ENCODE data around the gene BCL6.

The BCL6 gene

DNA sequence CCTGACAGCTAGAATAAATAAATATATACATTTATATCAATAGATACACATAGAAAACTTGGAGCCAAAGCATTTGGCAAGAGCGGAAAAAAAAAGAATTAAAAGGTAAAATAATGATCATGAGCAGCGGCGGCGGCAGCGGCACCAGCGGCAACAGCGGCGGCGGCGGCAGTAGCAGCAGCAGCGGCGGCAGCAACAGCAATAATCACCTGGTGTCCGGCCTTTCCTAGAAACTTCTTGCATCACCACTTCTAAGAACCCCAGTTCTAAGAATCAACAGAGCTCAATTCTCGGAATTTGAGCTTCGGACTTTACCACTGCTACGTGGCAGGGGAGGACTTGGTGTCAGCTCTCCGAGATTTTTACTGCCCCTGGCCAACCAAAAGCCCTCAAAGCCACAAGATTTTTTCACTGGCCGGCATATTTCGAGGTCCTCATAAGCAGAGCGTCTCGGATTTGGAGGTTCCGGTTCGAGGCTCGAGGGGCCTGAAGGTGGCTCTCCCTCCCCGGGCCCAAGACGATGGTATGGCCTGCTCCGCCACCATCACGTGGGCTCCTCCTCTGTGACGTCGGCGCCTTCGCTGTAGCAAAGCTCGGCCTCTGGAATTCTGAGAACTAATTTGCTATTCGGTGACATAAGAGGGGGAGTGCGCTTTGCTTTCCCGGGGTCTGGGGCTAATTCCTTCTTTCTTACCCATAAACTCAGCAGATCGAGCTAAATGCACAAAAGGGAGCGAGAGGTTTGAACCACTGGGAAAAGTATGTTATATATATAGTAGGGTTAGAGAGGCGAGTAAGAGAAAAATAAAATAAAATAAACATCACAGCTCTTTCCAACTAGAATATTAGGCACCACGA is at the start of gene BCL6:
BCL6 (minus strand) TSS at position 268 of the 858 bp plus-strand sequence. CDS start 11,775 bp downstream, outside the sequence.
- peak; percentile 92 for DNase-seq (ENCODE audit: low spot score)
- ChIA-PET CTCF (interaction anchor here (0.6 to 1.0 kb wide), 8 partner anchors 14 to 1296 kb away, joined by 3 to 5 read pairs (median 3); no protein-coding TSS in a partner anchor), POLR2A (ENCODE audit: low non-redundant PET) (no interaction called here)
- H3K27ac ChIP-seq: peak within 1 kb of the TSS; percentile 94
- no peak for TF ChIP-seq CTCF (conservative IDR thresholded peaks at IDR 0.05; ENCODE audit: low read depth)

DNA sequence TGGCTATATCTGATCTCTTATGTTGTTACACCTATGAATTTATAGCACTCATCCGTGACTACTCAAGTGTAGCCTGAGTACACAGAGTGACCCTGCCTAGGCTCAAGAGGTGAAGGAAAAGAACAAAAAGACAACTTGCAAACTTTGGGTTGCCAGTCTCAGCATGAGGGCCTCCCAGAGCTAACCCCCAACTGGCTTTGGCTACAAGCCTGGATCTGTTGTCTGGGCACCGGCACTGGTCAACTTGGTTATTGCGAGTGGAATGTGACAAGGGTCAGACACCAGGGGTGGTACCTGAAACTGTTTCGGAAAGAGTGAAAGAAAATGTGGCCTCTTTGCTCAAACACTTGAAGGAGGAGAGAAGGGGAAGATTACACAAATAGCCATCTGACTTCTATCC is 49.5 kb upstream of the BCL6 start:
- no peak for DNase-seq (ENCODE audit: low spot score)
- CTCF ChIA-PET: no interaction called here
- POLR2A ChIA-PET (ENCODE audit: low non-redundant PET): no interaction called here
- no peak for TF ChIP-seq CTCF (conservative IDR thresholded peaks at IDR 0.05; ENCODE audit: low read depth)
- no peak overlapping the region for H3K27ac ChIP-seq

GRCh38 chr3:187793618-187794017 is 48.4 kb upstream of the BCL6 start:
- no peak for DNase-seq (ENCODE audit: low spot score)
- H3K27ac ChIP-seq: no peak overlapping the region
- no peak for TF ChIP-seq CTCF (conservative IDR thresholded peaks at IDR 0.05; ENCODE audit: low read depth)
- ChIA-PET POLR2A (ENCODE audit: low non-redundant PET) (no interaction called here), CTCF (no interaction called here)

DNA sequence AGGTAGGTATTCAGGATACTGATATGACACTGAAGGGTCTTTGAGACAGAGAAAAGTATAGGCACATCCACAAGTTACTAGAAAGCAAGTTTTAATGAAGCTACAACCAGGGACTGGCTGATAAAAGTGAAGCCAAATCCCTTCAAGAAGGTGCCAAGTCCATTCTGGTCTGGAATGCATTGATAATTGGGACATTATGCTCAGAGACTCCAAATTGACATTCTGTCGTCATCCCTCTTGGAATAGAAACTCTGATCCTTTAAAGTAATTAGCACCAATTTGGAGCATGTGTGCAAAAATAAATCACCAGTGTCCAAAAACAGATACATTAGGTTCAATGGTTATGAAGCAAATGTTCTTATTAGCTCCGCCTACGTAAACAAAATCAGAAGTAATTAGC is 47.3 kb upstream of the BCL6 start:
- POLR2A ChIA-PET (ENCODE audit: low non-redundant PET): no interaction called here
- no peak for TF ChIP-seq CTCF (conservative IDR thresholded peaks at IDR 0.05; ENCODE audit: low read depth)
- no peak for DNase-seq (ENCODE audit: low spot score)
- CTCF ChIA-PET: no interaction called here
- H3K27ac ChIP-seq: no peak overlapping the region

GRCh38 chr3:187789872-187790271 is 44.6 kb upstream of the BCL6 start:
- H3K27ac ChIP-seq: no peak overlapping the region
- ChIA-PET CTCF (no interaction called here), POLR2A (ENCODE audit: low non-redundant PET) (no interaction called here)
- TF ChIP-seq CTCF (conservative IDR thresholded peaks at IDR 0.05; ENCODE audit: low read depth): no peak
- no peak for DNase-seq (ENCODE audit: low spot score)

DNA sequence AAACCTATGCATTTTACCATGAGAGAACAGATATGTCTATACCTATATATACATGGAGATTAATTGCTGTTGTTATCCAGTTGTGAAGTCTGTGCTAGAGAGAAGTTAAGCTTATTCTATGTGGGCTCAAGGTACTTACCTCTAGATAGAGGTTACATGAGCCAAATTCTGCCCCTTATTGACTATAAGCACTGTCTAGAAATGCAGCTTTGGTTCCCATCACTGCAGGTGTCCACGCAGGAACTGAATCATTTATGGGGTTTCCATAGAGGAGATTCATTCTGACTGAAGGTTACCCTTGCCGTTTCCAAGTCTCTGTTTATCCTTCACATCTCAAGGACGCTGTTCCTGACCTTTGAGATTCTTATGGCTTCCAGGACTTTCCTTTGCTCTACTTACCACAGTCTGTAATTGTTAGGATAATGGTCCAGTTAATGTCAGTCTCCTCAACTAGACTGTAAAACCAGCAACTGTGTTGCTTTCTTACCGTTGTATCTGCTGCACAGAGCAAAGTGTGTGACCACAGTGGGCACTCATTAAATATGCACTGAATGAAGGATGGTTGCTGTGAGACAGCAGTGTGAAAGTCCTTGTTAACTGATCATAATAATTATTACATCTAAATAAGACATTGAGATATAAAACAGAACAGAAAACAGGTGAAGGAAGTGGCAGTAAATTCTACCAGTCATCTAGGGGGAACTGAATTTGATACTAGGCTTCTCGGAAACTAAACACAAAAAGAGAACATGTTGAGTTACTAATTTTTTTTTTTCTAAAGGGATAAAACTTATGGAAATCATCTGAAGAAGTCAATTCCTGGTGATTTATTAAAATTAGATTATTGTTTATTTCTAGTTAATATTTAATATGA is 44.0 kb upstream of the BCL6 start:
- POLR2A ChIA-PET (ENCODE audit: low non-redundant PET): no interaction called here

More for the DNA sequence above, 44.0 kb upstream of the BCL6 start:
- DNase-seq (ENCODE audit: low spot score): no peak
- no peak overlapping the region for H3K27ac ChIP-seq
- CTCF ChIA-PET: no interaction called here
- no peak for TF ChIP-seq CTCF (conservative IDR thresholded peaks at IDR 0.05; ENCODE audit: low read depth)
